GM21619 (cell line): ENCODE measurements around the gene MBD1.
"Not testable (repeated sequence)": the region's sequence is repeated elsewhere in the genome, so short reads cannot be mapped to it uniquely, and the experiment has no call there.

Experiments
- ATAC-seq: cut with Tn5 transposase; IDR thresholded peaks from one replicate; pipeline ENCODE4 v1.9.1; 2021; ENCODE audit not compliant: unreplicated experiment

Gene MBD1

GRCh38 chr18:50281295-50281971, at the start of gene MBD1:
MBD1 (minus strand) TSS chr18:50281523; CDS start chr18:50279992, 1,531 bp downstream.
- peak; percentile 85 for ATAC-seq

GRCh38 chr18:50330176-50330575, 48.9 kb upstream of the MBD1 start:
- no peak for ATAC-seq

- no peak for ATAC-seq
Measured at GRCh38 chr18:50327983-50328382, 46.7 kb upstream of the MBD1 start.

- ATAC-seq: peak; percentile 88
Measured at GRCh38 chr18:50320719-50321118, 39.4 kb upstream of the MBD1 start.

GRCh38 chr18:50315100-50315871, 34.0 kb upstream of the MBD1 start:
- peak; percentile 74 for ATAC-seq

- ATAC-seq: no peak
Measured at GRCh38 chr18:50313873-50314460, 32.6 kb upstream of the MBD1 start.

GRCh38 chr18:50313031-50313607, 31.8 kb upstream of the MBD1 start:
- peak; percentile 31 for ATAC-seq

GRCh38 chr18:50312296-50313030, 31.1 kb upstream of the MBD1 start:
- peak; percentile 63 for ATAC-seq

- no peak for ATAC-seq
Measured at GRCh38 chr18:50311650-50312049, 30.3 kb upstream of the MBD1 start.

GRCh38 chr18:50310080-50310479, 28.8 kb upstream of the MBD1 start:
- no peak for ATAC-seq

GRCh38 chr18:50308851-50309250, 27.5 kb upstream of the MBD1 start:
- not testable (repeated sequence) for ATAC-seq

GRCh38 chr18:50307738-50308470, 26.6 kb upstream of the MBD1 start:
- ATAC-seq: peak; percentile 93

GRCh38 chr18:50307400-50307737, 26.0 kb upstream of the MBD1 start:
- no peak for ATAC-seq

- no peak for ATAC-seq
Measured at GRCh38 chr18:50306944-50307343, 25.6 kb upstream of the MBD1 start.

- ATAC-seq: no peak
Measured at GRCh38 chr18:50301074-50301473, 19.8 kb upstream of the MBD1 start.

GRCh38 chr18:50299626-50300388, 18.5 kb upstream of the MBD1 start:
- ATAC-seq: no peak

GRCh38 chr18:50298443-50299284, 17.3 kb upstream of the MBD1 start:
- no peak for ATAC-seq

- ATAC-seq: peak; percentile 100
Measured at GRCh38 chr18:50297621-50298442, 16.5 kb upstream of the MBD1 start.
